Effector memory CD8-positive, alpha-beta T cell (primary cell): Measurements from ENCODE around the gene TSC2.

ENCODE experiments used
- ATAC-seq: fragments of 150-1000 bp; cut with Tn5 transposase; replicated peaks from 2 replicates; pipeline ENCODE4 v1.10.0; 2021; ENCODE audit warnings: mild to moderate bottlenecking, moderate library complexity
- DNase-seq, 3 experiments: peaks; one replicate each; pipeline ENCODE4 v3.0.0; 2021
- H3K27ac Mint-ChIP-seq, 2 donors: one replicate each; pipeline ENCODE4 v1.8.0; 2022; ENCODE audit warnings: mild to moderate bottlenecking in 2 of 2, mixed read lengths in 2 of 2, moderate library complexity in 2 of 2
- H3K27me3 Mint-ChIP-seq, 2 donors: one replicate each; pipeline ENCODE4 v1.8.0; 2022; ENCODE audit warnings: mixed read lengths in 2 of 2
- H3K36me3 Mint-ChIP-seq: one replicate; pipeline ENCODE4 v1.8.0; 2022; ENCODE audit warnings: mild to moderate bottlenecking, moderate library complexity, mixed read lengths; ENCODE audit not compliant: insufficient read depth
- H3K4me1 Mint-ChIP-seq, 2 donors: one replicate each; pipeline ENCODE4 v1.8.0; 2022; ENCODE audit warnings: low read depth in 2 of 2, mixed read lengths in 2 of 2
- H3K4me3 Mint-ChIP-seq, 2 donors: one replicate each; pipeline ENCODE4 v1.8.0; 2022; ENCODE audit warnings: mild to moderate bottlenecking in 2 of 2, mixed read lengths in 2 of 2, moderate library complexity in 2 of 2
- H3K9me3 Mint-ChIP-seq, 2 donors: one replicate each; pipeline ENCODE4 v1.8.0; 2022; ENCODE audit warnings: mixed read lengths in 2 of 2
- total RNA-seq, 9 experiments: gene quantifications; one replicate each; lab custom pipeline; 2026; lab: John Stamatoyannopoulos, UW

TSC2 gene
- total RNA-seq, result 113 to 174 (median 118) reads per million in 9 experiments

GRCh38 chr16:2047330-2048115 is at the start of gene TSC2, which contains the start of gene NTHL1:
TSS of gene TSC2 (plus strand) at chr16:2047985. CDS start at chr16:2048616, 631 bp downstream.
TSS of gene NTHL1 (minus strand) at chr16:2047834. CDS start at chr16:2047823, 11 bp downstream.
- Mint-ChIP-seq H3K36me3 (peaks cover 14% of the 10 kb centered on the region), H3K27me3 (no peaks in the 10 kb centered on the region), H3K4me1 (peaks cover 16 to 17% of the 10 kb centered on the region in 2 donors), H3K4me3 (peak within 1 kb of the TSS; percentile 89 to 90), H3K9me3 (no peaks in the 10 kb centered on the region), H3K27ac (peak within 1 kb of the TSS; percentile 72 to 81)
- DNase-seq (peak; percentile 86 to 89 (median 88)), ATAC-seq (peak; percentile 94)

- H3K36me3 Mint-ChIP-seq, result peaks cover 34% of the 10 kb centered on the region
Measured at GRCh38 chr16:1998360-1998835, 49.4 kb upstream of the TSC2 start.

GRCh38 chr16:1998852-1999801 is 48.7 kb upstream of the TSC2 start:
- no peak for DNase-seq
- peaks cover 30% of the 10 kb centered on the region for H3K36me3 Mint-ChIP-seq
- peaks cover 3 to 6% of the 10 kb centered on the region in 2 donors for H3K4me1 Mint-ChIP-seq
- no peaks in the 10 kb centered on the region for H3K9me3 Mint-ChIP-seq
- H3K4me3 Mint-ChIP-seq, result no peak overlapping the region
- no peak for ATAC-seq
- H3K27me3 Mint-ChIP-seq, result no peaks in the 10 kb centered on the region
- no peak overlapping the region for H3K27ac Mint-ChIP-seq

More at GRCh38 chr16:1998360-1998835, 49.4 kb upstream of the TSC2 start:
- ATAC-seq (no peak), DNase-seq (no peak)
- Mint-ChIP-seq H3K4me3 (no peak overlapping the region), H3K9me3 (no peaks in the 10 kb centered on the region), H3K4me1 (peaks cover 0 to 3% of the 10 kb centered on the region in 2 donors), H3K27ac (no peak overlapping the region), H3K27me3 (no peaks in the 10 kb centered on the region)

- DNase-seq (no peak), ATAC-seq (no peak)
- Mint-ChIP-seq H3K4me3 (no peak overlapping the region), H3K9me3 (no peaks in the 10 kb centered on the region), H3K36me3 (peaks cover 30% of the 10 kb centered on the region), H3K27ac (no peak overlapping the region), H3K27me3 (no peaks in the 10 kb centered on the region), H3K4me1 (peaks cover 9 to 11% of the 10 kb centered on the region in 2 donors)
Measured at GRCh38 chr16:1999866-2000514, 47.8 kb upstream of the TSC2 start.

- ATAC-seq, result no peak
- H3K4me1 Mint-ChIP-seq, result peaks cover 16 to 17% of the 10 kb centered on the region in 2 donors
- DNase-seq, result no peak
- no peak overlapping the region for H3K4me3 Mint-ChIP-seq
- H3K9me3 Mint-ChIP-seq, result no peaks in the 10 kb centered on the region
- peaks cover 30% of the 10 kb centered on the region for H3K36me3 Mint-ChIP-seq
- peak overlapping the region in 1 of 2 donors; percentile 38 for H3K27ac Mint-ChIP-seq
- H3K27me3 Mint-ChIP-seq, result no peaks in the 10 kb centered on the region
Measured at GRCh38 chr16:2001035-2001434, 46.8 kb upstream of the TSC2 start.

GRCh38 chr16:2001456-2002355 is 46.1 kb upstream of the TSC2 start:
- no peaks in the 10 kb centered on the region for H3K27me3 Mint-ChIP-seq
- DNase-seq, result no peak
- no peak overlapping the region for H3K4me3 Mint-ChIP-seq
- H3K36me3 Mint-ChIP-seq, result peaks cover 30% of the 10 kb centered on the region
- ATAC-seq, result no peak
- peaks cover 22 to 23% of the 10 kb centered on the region in 2 donors for H3K4me1 Mint-ChIP-seq
- H3K9me3 Mint-ChIP-seq, result no peaks in the 10 kb centered on the region
- H3K27ac Mint-ChIP-seq, result no peak overlapping the region

GRCh38 chr16:2002406-2003230 is 45.2 kb upstream of the TSC2 start:
- H3K27me3 Mint-ChIP-seq, result no peaks in the 10 kb centered on the region
- H3K4me3 Mint-ChIP-seq, result no peak overlapping the region
- ATAC-seq, result no peak
- peaks cover 27 to 30% of the 10 kb centered on the region in 2 donors for H3K4me1 Mint-ChIP-seq
- H3K9me3 Mint-ChIP-seq, result no peaks in the 10 kb centered on the region
- DNase-seq, result no peak
- H3K27ac Mint-ChIP-seq, result no peak overlapping the region
- peaks cover 29% of the 10 kb centered on the region for H3K36me3 Mint-ChIP-seq

- Mint-ChIP-seq H3K27ac (no peak overlapping the region), H3K9me3 (no peaks in the 10 kb centered on the region), H3K27me3 (no peaks in the 10 kb centered on the region), H3K4me3 (no peak overlapping the region), H3K36me3 (peaks cover 26% of the 10 kb centered on the region), H3K4me1 (peaks cover 34 to 37% of the 10 kb centered on the region in 2 donors)
- DNase-seq, result no peak
- ATAC-seq, result no peak
Measured at GRCh38 chr16:2003231-2003826, 44.5 kb upstream of the TSC2 start.

GRCh38 chr16:2003827-2004641 is 43.8 kb upstream of the TSC2 start:
- no peaks in the 10 kb centered on the region for H3K9me3 Mint-ChIP-seq
- ATAC-seq (peak; percentile 90), DNase-seq (peak; percentile 82 to 86 (median 84))
- no peaks in the 10 kb centered on the region for H3K27me3 Mint-ChIP-seq
- no peak overlapping the region for H3K27ac Mint-ChIP-seq
- H3K4me1 Mint-ChIP-seq, result peaks cover 40 to 43% of the 10 kb centered on the region in 2 donors
- H3K4me3 Mint-ChIP-seq, result no peak overlapping the region
- peaks cover 22% of the 10 kb centered on the region for H3K36me3 Mint-ChIP-seq

- peaks cover 41 to 44% of the 10 kb centered on the region in 2 donors for H3K4me1 Mint-ChIP-seq
- H3K27me3 Mint-ChIP-seq, result no peaks in the 10 kb centered on the region
- ATAC-seq, result no peak
- peak overlapping the region in 1 of 2 donors; percentile 81 for H3K27ac Mint-ChIP-seq
- H3K36me3 Mint-ChIP-seq, result peaks cover 22% of the 10 kb centered on the region
- no peaks in the 10 kb centered on the region for H3K9me3 Mint-ChIP-seq
- peak overlapping the region in 1 of 2 donors; percentile 70 for H3K4me3 Mint-ChIP-seq
- no peak for DNase-seq
Measured at GRCh38 chr16:2004795-2005517, 42.8 kb upstream of the TSC2 start.
